Measurements from ENCODE around the gene COL6A3. TPM values are rescaled to one million over a fixed set of nuclear protein-coding genes. Genes with fewer than 3 reads are reported as not detected.

Gene COL6A3
- total and polyA plus RNA-seq, 2 donors (not counting 1 experiment from before 2014, with no cell fraction given) = 0.01 to 0.10 TPM

DNA sequence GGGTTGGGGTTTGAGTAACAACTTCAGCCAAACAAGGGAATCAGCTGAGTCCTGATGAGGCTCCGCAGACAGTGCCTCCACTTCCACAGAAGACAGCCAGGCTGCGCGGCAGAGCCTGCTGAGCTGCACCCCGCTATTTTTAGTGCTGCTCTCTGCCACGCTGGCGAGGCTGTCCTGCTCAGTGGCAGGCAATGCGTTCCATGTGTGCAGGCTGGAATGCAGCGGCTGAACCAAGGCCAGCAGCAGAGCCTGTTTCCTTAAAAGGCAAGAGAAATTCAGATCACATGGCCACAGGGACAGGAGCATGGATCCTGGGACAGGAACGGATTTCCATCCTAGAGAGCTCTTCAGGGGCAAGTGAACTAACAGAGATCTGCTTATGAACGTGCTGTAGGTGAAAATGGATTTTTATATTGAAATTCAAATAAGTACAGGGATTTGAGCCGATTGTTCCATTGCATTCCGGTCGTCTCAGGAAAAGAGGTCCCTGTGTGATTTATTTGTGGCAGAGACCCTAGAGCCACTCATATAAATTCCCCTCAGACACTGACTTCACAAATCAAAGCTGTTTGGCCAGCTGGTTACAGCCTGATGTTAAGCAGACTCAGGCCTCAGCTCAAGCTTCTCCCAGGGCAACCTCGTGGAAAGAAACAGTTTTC is 98.7 kb downstream of the COL6A3 start:
- no peak overlapping the region for H3K27ac ChIP-seq (ENCODE audit: low read length in 2 of 2)
- H3K27me3 ChIP-seq (replicated peaks in 1 of 4; ENCODE audit: control extremely low read depth in 1 of 4, control insufficient read depth in 3 of 4, insufficient read depth in 4 of 4, low read length in 3 of 4) = peaks cover 0 to 2% (median 0%) of the 10 kb centered on the region in 4 experiments
- TF ChIP-seq EZH2 (IDR thresholded peaks at IDR 0.05; ENCODE audit: borderline replicate concordance, insufficient read depth, low read depth, low read length, poor library complexity, severe bottlenecking) = no peak
- WGBS (ENCODE audit: insufficient coverage) = 84% methylated on average over 8 of the region's 14 CpGs
- ATAC-seq (ENCODE audit: low read depth) (no peak), DNase-seq (no peak)
- no peaks in the 10 kb centered on the region for H4K20me1 ChIP-seq (ENCODE audit: control insufficient read depth, insufficient read depth, low read length, poor library complexity, severe bottlenecking)
- Mint-ChIP-seq H3K9me3 (ENCODE audit: insufficient read depth) (no peaks in the 10 kb centered on the region), H3K4me3 (no peak overlapping the region), H3K27ac (no peak overlapping the region), H3K4me1 (no peaks in the 10 kb centered on the region), H3K27me3 (peaks cover 19% of the 10 kb centered on the region)
- H3K9me3 ChIP-seq (ENCODE audit: control extremely low read depth in 1 of 3, control insufficient read depth in 2 of 3, insufficient read depth in 1 of 3, low read length in 2 of 3) = no peaks in the 10 kb centered on the region
- no peak overlapping the region for H2AFZ ChIP-seq (ENCODE audit: insufficient read depth, low read depth, low read length, poor library complexity, severe bottlenecking)
- intact Hi-C loops (cut with micrococcal nuclease) = no loop called here
- no peak overlapping the region for H3K9ac ChIP-seq (ENCODE audit: low read length)
- no peaks in the 10 kb centered on the region for H3K4me1 ChIP-seq (ENCODE audit: control insufficient read depth in 2 of 2, insufficient read depth in 2 of 2, low read length in 2 of 2)
- no peak overlapping the region for H3K4me2 ChIP-seq (replicated peaks; ENCODE audit: low read depth, low read length, poor library complexity, severe bottlenecking)
- no peaks in the 10 kb centered on the region for H3K79me2 ChIP-seq (ENCODE audit: control insufficient read depth, insufficient read depth, low read length)
- POLR2A ChIA-PET = no interaction called here
- H3K36me3 ChIP-seq (replicated peaks in 1 of 2; ENCODE audit: control extremely low read depth in 1 of 2, control insufficient read depth in 1 of 2, extremely low read depth in 1 of 2, insufficient read depth in 2 of 2, low read length in 1 of 2) = no peaks in the 10 kb centered on the region
- CTCF ChIA-PET = no interaction called here
- no peak overlapping the region for H3K4me3 ChIP-seq (ENCODE audit: control extremely low read depth in 1 of 5, extremely low read depth in 1 of 5, insufficient read depth in 1 of 5, low read depth in 2 of 5, low read length in 4 of 5)

DNA sequence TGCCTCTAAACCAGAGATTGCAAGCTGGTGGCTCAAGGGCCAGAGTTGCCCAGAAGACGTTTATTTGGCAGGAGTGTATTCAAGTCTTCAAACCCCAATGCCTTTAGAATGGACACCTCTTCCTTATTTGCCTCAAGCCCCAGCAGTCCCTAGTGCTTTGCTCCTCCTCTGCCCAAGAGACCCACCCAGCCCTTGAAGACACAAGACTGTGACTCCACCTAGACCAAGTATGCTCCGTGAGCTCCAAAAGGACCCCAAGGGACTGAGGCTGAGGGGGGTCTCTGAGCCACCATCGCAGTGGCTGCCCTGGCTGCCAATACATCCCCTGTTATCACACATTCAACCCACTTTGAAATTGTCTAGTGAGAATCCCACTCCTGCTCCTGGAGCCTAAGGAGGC is 99.3 kb downstream of the COL6A3 start:
- no peak overlapping the region for H3K27ac Mint-ChIP-seq
- CTCF ChIA-PET = no interaction called here
- H3K9ac ChIP-seq (ENCODE audit: low read length) = no peak overlapping the region

More for the DNA sequence above, 99.3 kb downstream of the COL6A3 start:
- H3K9me3 ChIP-seq (ENCODE audit: control extremely low read depth in 1 of 3, control insufficient read depth in 2 of 3, insufficient read depth in 1 of 3, low read length in 2 of 3) = no peaks in the 10 kb centered on the region
- H3K27me3 ChIP-seq (replicated peaks in 1 of 4; ENCODE audit: control extremely low read depth in 1 of 4, control insufficient read depth in 3 of 4, insufficient read depth in 4 of 4, low read length in 3 of 4) = peaks cover 0 to 2% (median 0%) of the 10 kb centered on the region in 4 experiments
- intact Hi-C loops (cut with micrococcal nuclease) = no loop called here
- Mint-ChIP-seq H3K27me3 (peaks cover 19% of the 10 kb centered on the region), H3K4me3 (no peak overlapping the region), H3K4me1 (no peaks in the 10 kb centered on the region), H3K9me3 (ENCODE audit: insufficient read depth) (no peaks in the 10 kb centered on the region)
- H3K4me3 ChIP-seq (ENCODE audit: control extremely low read depth in 1 of 5, extremely low read depth in 1 of 5, insufficient read depth in 1 of 5, low read depth in 2 of 5, low read length in 4 of 5) = no peak overlapping the region
- no peak overlapping the region for H3K4me2 ChIP-seq (replicated peaks; ENCODE audit: low read depth, low read length, poor library complexity, severe bottlenecking)
- TF ChIP-seq, protein P1, sequence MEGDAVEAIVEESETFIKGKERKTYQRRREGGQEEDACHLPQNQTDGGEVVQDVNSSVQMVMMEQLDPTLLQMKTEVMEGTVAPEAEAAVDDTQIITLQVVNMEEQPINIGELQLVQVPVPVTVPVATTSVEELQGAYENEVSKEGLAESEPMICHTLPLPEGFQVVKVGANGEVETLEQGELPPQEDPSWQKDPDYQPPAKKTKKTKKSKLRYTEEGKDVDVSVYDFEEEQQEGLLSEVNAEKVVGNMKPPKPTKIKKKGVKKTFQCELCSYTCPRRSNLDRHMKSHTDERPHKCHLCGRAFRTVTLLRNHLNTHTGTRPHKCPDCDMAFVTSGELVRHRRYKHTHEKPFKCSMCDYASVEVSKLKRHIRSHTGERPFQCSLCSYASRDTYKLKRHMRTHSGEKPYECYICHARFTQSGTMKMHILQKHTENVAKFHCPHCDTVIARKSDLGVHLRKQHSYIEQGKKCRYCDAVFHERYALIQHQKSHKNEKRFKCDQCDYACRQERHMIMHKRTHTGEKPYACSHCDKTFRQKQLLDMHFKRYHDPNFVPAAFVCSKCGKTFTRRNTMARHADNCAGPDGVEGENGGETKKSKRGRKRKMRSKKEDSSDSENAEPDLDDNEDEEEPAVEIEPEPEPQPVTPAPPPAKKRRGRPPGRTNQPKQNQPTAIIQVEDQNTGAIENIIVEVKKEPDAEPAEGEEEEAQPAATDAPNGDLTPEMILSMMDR (IDR thresholded peaks at IDR 0.05) = no peak
- no peak for TF ChIP-seq EZH2 (IDR thresholded peaks at IDR 0.05; ENCODE audit: borderline replicate concordance, insufficient read depth, low read depth, low read length, poor library complexity, severe bottlenecking)
- POLR2A ChIA-PET = no interaction called here
- no peaks in the 10 kb centered on the region for H3K79me2 ChIP-seq (ENCODE audit: control insufficient read depth, insufficient read depth, low read length)
- no peak overlapping the region for H3K27ac ChIP-seq (ENCODE audit: low read length in 2 of 2)
- 62% methylated on average over 2 of the region's 3 CpGs for WGBS (ENCODE audit: insufficient coverage)
- ATAC-seq (ENCODE audit: low read depth) = no peak
- DNase-seq = no peak
- H3K4me1 ChIP-seq (ENCODE audit: control insufficient read depth in 2 of 2, insufficient read depth in 2 of 2, low read length in 2 of 2) = no peaks in the 10 kb centered on the region
- no peaks in the 10 kb centered on the region for H3K36me3 ChIP-seq (replicated peaks in 1 of 2; ENCODE audit: control extremely low read depth in 1 of 2, control insufficient read depth in 1 of 2, extremely low read depth in 1 of 2, insufficient read depth in 2 of 2, low read length in 1 of 2)
- no peak overlapping the region for H2AFZ ChIP-seq (ENCODE audit: insufficient read depth, low read depth, low read length, poor library complexity, severe bottlenecking)
- no peaks in the 10 kb centered on the region for H4K20me1 ChIP-seq (ENCODE audit: control insufficient read depth, insufficient read depth, low read length, poor library complexity, severe bottlenecking)
